Gastroesophageal sphincter (tissue), 3 donors: ENCODE measurements around the gene GALNT7.

Experiments used
- EP300 ChIP-seq: sonication (generic); formaldehyde crosslinking; IDR thresholded peaks from one replicate; pipeline ENCODE4 v1.6.1; 2017; ENCODE audit warnings: antibody characterized with exemption, mild to moderate bottlenecking
- POLR2A ChIP-seq, 2 donors: fragments of 450-650 bp; IDR thresholded peaks; one replicate each; pipeline ENCODE4 v1.6.1; 2017; ENCODE audit warnings: antibody characterized with exemption in 2 of 2, mild to moderate bottlenecking in 2 of 2, moderate library complexity in 1 of 2
- POLR2AphosphoS5 ChIP-seq: sonication (generic); formaldehyde crosslinking; IDR thresholded peaks from one replicate; pipeline ENCODE4 v1.6.1; 2017; ENCODE audit warnings: antibody characterized with exemption
- TF ChIP-seq, protein P1 (sequence below), 4 experiments: fragments of 200-600 bp in 2 of 4; fragments of 450-650 bp in 2 of 4; sonication (generic) in 1 of 4; IDR thresholded peaks; one replicate each; pipeline ENCODE4 v1.5.1; 2017 to 2019; ENCODE audit warnings: antibody characterized with exemption in 4 of 4, mild to moderate bottlenecking in 2 of 4, moderate library complexity in 2 of 4

DNA sequence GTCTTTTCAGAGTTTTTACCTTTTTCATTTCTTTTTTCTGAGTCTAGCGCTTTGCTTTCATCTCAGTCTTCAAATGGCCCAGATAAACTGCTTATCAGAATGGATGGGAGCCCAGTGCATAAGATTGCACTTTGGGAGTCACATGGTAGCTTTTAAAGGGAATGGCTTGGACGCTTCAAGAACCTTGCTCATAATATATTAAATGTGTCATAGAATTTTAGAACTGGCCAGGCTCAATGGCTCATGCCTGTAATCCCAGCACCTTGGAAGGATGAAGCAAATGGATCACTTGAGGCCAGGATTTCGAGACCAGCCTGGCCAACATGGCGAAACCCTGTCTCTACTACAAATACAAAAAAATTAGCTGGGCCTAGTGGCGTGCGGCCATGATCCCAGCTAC, 97.1 kb downstream of the GALNT7 start:
- TF ChIP-seq, protein P1, sequence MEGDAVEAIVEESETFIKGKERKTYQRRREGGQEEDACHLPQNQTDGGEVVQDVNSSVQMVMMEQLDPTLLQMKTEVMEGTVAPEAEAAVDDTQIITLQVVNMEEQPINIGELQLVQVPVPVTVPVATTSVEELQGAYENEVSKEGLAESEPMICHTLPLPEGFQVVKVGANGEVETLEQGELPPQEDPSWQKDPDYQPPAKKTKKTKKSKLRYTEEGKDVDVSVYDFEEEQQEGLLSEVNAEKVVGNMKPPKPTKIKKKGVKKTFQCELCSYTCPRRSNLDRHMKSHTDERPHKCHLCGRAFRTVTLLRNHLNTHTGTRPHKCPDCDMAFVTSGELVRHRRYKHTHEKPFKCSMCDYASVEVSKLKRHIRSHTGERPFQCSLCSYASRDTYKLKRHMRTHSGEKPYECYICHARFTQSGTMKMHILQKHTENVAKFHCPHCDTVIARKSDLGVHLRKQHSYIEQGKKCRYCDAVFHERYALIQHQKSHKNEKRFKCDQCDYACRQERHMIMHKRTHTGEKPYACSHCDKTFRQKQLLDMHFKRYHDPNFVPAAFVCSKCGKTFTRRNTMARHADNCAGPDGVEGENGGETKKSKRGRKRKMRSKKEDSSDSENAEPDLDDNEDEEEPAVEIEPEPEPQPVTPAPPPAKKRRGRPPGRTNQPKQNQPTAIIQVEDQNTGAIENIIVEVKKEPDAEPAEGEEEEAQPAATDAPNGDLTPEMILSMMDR (IDR thresholded peaks at IDR 0.05): no peak
- TF ChIP-seq POLR2A (IDR thresholded peaks at IDR 0.05) (no peak), POLR2AphosphoS5 (no peak), EP300 (no peak)
